Ovary (tissue), 9 donors: Measurements from ENCODE around the gene ZCCHC10. TPM values are rescaled to one million over a fixed set of nuclear protein-coding genes. Genes with fewer than 3 reads are reported as not detected.

Experiments
- DNase-seq, 5 donors: peaks; one replicate each; pipeline ENCODE4 v3.0.0-alpha.2; 2019 to 2020
- H3K27ac ChIP-seq, 2 donors: fragments of 200-600 bp; one replicate each; pipeline versions ENCODE4 v1.5.1 to v1.8.0; 2019 to 2022
- H3K27me3 ChIP-seq: fragments of 200-600 bp; one replicate; pipeline ENCODE4 v1.8.0; 2022
- H3K36me3 ChIP-seq: fragments of 200-600 bp; sonication (generic); one replicate; pipeline ENCODE4 v1.5.1; 2019
- H3K4me1 ChIP-seq: one replicate; pipeline ENCODE4 v1.8.1; 2013; ENCODE audit warnings: mild to moderate bottlenecking, moderate library complexity; ENCODE audit not compliant: insufficient read depth
- H3K4me3 ChIP-seq: fragments of 200-600 bp; sonication (generic); one replicate; pipeline ENCODE4 v1.5.1; 2017
- H3K9me3 ChIP-seq, 2 donors: fragments of 200-600 bp in 1 of 2; sonication (generic) in 1 of 2; one replicate each; pipeline versions ENCODE4 v1.5.1 to v1.8.1; 2013 to 2019; ENCODE audit warnings: mild to moderate bottlenecking in 1 of 2, moderate library complexity in 1 of 2
- EP300 ChIP-seq: sonication (generic); formaldehyde crosslinking; IDR thresholded peaks from one replicate; pipeline ENCODE4 v1.6.1; 2017; ENCODE audit warnings: antibody characterized with exemption
- POLR2A ChIP-seq: fragments of 450-650 bp; IDR thresholded peaks from one replicate; pipeline ENCODE4 v1.6.1; 2017; ENCODE audit warnings: antibody characterized with exemption, mild to moderate bottlenecking, moderate library complexity
- WGBS, 3 donors: extraction: QIAGEN DNeasy Blood & Tissue Kit in 1 of 3; methylation state at CpG; one replicate each; pipeline versions ENCODE4 v1.1.5 to v1.1.7; 2013 to 2017; 5-methylcytosine and 5-hydroxymethylcytosine counted together
- intact Hi-C, 4 donors: fragments of 100-400 bp; cut with DNase I; formaldehyde crosslinking; loops; one replicate each; pipeline versions ENCODE4 v1.11.0 to v1.15.1; 2022 to 2023
- polyA plus RNA-seq, 2 donors: library from polyadenylated mRNA; stranded (reverse); fragments of 200-250 nt in 1 of 2; fragments of 350-450 nt in 1 of 2; fragmentation: Illumina TruSeq in 1 of 2; extraction: RNeasy Lipid Tissue Mini Kit (QIAGEN cat#74804) in 1 of 2; gene quantifications; one replicate each; pipeline ENCODE4 v1.2.3, GENCODE V29; 2013 to 2014
- total RNA-seq, 7 donors: library from RNA; depleted of rRNA in 2 of 7; stranded (reverse); fragments of >200 nt in 2 of 7; fragmentation: NEBNext Ultra II Directional in 3 of 7; extraction: Animal tissue kit (Norgen Biotek cat#: 25700) in 3 of 7; gene quantifications; one replicate each; pipeline versions ENCODE4 v1.1.0 to v1.2.4, GENCODE V29; 2016 to 2023
- TF ChIP-seq, protein P1 (sequence below), 3 donors: fragments of 450-650 bp in 2 of 3; fragments of 200-600 bp in 1 of 3; IDR thresholded peaks; one replicate each; pipeline versions ENCODE4 v1.5.1 to v1.8.0; 2016 to 2022; ENCODE audit warnings: antibody characterized with exemption in 3 of 3, mild to moderate bottlenecking in 1 of 3
- donor health status: DM: no; HTN: no; CAD: no; lungs with moderate emphysema.
- donor health status: DM: no; HTN: no; CAD: no.
- donor health status: Bipolar disorder and iron deficiency.
- donor health status: DM: yes; HTN: yes; CAD: no.
- donor health status: DM: no; HTN: no; CAD: no.
- donor health status: DM: yes; HTN: yes; CAD: no.

The ZCCHC10 gene
- total and polyA plus RNA-seq, 9 donors: 13.4 to 19.3 (median 16.2) TPM

DNA sequence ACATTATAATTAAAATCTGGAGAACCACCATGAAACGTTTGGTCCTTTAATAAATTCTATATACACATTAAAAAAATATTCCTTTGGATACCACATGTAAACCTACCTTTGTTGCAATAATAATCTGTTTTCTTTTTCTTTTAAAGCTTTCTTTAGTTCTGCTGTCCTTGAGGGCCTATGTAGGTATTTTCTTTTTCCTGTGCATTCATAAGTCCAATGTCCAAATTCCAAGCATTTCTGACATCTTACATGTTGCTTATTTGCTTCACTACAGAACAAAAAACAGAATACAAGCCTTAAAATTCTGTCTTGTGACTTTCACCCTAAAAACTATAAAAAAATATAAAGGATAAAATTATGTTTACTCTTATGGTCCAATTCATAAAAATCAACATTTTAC, 19.7 kb downstream of the ZCCHC10 start:
- H3K9me3 ChIP-seq: no peaks in the 10 kb centered on the region
- H3K27me3 ChIP-seq: no peaks in the 10 kb centered on the region
- no peak for DNase-seq
- WGBS, 3 donors: 61 to 79% (median 75%) methylated on average over 1 of the region's 1 CpG
- H3K4me1 ChIP-seq: no peaks in the 10 kb centered on the region
- TF ChIP-seq POLR2A: no peak
- no peak for TF ChIP-seq EP300
- TF ChIP-seq, protein P1, sequence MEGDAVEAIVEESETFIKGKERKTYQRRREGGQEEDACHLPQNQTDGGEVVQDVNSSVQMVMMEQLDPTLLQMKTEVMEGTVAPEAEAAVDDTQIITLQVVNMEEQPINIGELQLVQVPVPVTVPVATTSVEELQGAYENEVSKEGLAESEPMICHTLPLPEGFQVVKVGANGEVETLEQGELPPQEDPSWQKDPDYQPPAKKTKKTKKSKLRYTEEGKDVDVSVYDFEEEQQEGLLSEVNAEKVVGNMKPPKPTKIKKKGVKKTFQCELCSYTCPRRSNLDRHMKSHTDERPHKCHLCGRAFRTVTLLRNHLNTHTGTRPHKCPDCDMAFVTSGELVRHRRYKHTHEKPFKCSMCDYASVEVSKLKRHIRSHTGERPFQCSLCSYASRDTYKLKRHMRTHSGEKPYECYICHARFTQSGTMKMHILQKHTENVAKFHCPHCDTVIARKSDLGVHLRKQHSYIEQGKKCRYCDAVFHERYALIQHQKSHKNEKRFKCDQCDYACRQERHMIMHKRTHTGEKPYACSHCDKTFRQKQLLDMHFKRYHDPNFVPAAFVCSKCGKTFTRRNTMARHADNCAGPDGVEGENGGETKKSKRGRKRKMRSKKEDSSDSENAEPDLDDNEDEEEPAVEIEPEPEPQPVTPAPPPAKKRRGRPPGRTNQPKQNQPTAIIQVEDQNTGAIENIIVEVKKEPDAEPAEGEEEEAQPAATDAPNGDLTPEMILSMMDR (IDR thresholded peaks at IDR 0.05): no peak
- intact Hi-C loops: no loop called here
- no peak overlapping the region for H3K27ac ChIP-seq
- H3K36me3 ChIP-seq: no peaks in the 10 kb centered on the region
- no peak overlapping the region for H3K4me3 ChIP-seq

GRCh38 chr5:132999246-132999645, 27.1 kb downstream of the ZCCHC10 start:
- H3K27ac ChIP-seq: no peak overlapping the region
- H3K27me3 ChIP-seq: no peaks in the 10 kb centered on the region
- no peak for DNase-seq
- H3K9me3 ChIP-seq: no peaks in the 10 kb centered on the region
- TF ChIP-seq EP300 (no peak), POLR2A (no peak)
- TF ChIP-seq, protein P1 (IDR thresholded peaks at IDR 0.05): no peak
- WGBS, 3 donors: 61 to 70% (median 62%) methylated on average over 2 of the region's 2 CpGs
- no peaks in the 10 kb centered on the region for H3K36me3 ChIP-seq
- intact Hi-C loops: no loop called here
- no peaks in the 10 kb centered on the region for H3K4me1 ChIP-seq
- no peak overlapping the region for H3K4me3 ChIP-seq

DNA sequence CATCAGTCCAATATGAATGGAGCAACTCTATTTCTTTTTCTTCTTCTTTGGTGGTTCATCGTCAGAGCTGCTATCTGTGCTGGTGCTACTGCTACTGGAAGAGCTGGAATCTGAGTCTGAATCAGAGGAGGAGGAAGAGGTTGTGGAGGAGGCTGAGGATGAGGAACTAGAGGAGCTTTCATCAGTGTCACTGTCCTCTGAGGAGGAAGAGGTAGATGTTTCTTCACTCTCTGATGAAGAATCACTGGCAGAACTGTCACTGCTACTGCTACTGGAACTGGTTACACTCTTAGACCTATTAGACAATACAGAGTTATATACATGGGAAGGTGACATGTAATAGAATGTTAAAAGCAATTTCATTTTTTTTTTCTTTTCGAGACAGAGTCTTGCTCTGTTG, 27.8 kb downstream of the ZCCHC10 start:
- whole genome bisulfite sequencing, 3 donors: 86 to 93% (median 89%) methylated on average over 2 of the region's 2 CpGs
- no peaks in the 10 kb centered on the region for H3K36me3 ChIP-seq
- H3K27ac ChIP-seq: no peak overlapping the region
- intact Hi-C loops: no loop called here
- H3K9me3 ChIP-seq: no peaks in the 10 kb centered on the region
- TF ChIP-seq EP300: no peak
- TF ChIP-seq POLR2A: no peak
- TF ChIP-seq, protein P1 (IDR thresholded peaks at IDR 0.05): no peak
- no peak overlapping the region for H3K4me3 ChIP-seq
- H3K27me3 ChIP-seq: no peaks in the 10 kb centered on the region
- no peak for DNase-seq
- no peaks in the 10 kb centered on the region for H3K4me1 ChIP-seq

DNA sequence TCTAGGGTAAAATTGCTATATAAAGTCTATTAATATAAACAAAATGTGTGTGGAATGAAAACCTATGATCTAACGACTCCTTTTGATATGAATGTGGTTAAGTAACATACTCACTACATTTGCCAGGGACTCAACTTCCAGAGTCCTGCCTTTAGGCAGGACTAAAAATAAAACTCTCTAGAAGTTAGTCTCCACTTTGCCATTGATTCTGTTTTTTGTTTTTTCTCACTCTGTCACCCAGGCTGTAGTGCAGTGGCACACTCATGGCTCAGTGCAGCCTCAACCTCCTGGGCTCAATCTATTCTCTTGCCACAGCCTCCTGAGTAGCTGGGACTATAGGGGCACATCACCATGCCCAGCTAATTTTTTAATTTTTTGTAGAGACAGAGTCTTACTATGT, 30.0 kb downstream of the ZCCHC10 start:
- intact Hi-C loops: no loop called here
- Histone ChIP-seq H3K27me3 (no peaks in the 10 kb centered on the region), H3K36me3 (no peaks in the 10 kb centered on the region), H3K4me3 (no peak overlapping the region), H3K4me1 (no peaks in the 10 kb centered on the region), H3K27ac (no peak overlapping the region), H3K9me3 (no peaks in the 10 kb centered on the region)
- WGBS, 3 donors: 24 to 50% (median 27%) methylated on average over 1 of the region's 1 CpG
- DNase-seq: no peak
- TF ChIP-seq EP300: no peak
- TF ChIP-seq, protein P1 (IDR thresholded peaks at IDR 0.05): no peak
- TF ChIP-seq POLR2A: no peak
